NCI-H526 (cell line): ENCODE results near the gene C2orf74.
"Not testable (repeated sequence)": the region's sequence is repeated elsewhere in the genome, so short reads cannot be mapped to it uniquely, and the experiment has no call there.

ENCODE experiments used
- DNase-seq, 2 experiments: peaks; one replicate each; lab custom pipeline; 2025; lab: John Stamatoyannopoulos, UW

C2orf74 gene

DNA sequence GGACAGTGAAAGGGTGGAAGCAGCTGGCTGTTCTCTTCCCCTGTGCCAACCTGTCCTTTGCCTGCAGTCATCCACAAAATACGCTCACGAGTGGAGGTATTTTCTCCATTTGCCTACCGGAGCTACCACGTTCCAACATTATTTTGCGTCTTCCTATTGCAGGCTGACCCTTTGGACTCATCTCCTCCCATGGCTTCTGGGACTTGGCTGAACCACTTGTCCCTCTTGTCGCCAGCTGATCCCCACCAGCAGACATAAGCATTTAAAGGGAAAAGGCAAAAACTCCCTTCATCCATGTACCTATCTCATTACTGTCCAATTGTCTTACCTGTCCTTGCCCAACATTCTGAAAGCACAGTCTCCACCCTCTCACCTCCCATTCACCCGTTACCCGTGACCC, 13.0 kb downstream of the C2orf74 start:
- DNase-seq, result no peak

DNA sequence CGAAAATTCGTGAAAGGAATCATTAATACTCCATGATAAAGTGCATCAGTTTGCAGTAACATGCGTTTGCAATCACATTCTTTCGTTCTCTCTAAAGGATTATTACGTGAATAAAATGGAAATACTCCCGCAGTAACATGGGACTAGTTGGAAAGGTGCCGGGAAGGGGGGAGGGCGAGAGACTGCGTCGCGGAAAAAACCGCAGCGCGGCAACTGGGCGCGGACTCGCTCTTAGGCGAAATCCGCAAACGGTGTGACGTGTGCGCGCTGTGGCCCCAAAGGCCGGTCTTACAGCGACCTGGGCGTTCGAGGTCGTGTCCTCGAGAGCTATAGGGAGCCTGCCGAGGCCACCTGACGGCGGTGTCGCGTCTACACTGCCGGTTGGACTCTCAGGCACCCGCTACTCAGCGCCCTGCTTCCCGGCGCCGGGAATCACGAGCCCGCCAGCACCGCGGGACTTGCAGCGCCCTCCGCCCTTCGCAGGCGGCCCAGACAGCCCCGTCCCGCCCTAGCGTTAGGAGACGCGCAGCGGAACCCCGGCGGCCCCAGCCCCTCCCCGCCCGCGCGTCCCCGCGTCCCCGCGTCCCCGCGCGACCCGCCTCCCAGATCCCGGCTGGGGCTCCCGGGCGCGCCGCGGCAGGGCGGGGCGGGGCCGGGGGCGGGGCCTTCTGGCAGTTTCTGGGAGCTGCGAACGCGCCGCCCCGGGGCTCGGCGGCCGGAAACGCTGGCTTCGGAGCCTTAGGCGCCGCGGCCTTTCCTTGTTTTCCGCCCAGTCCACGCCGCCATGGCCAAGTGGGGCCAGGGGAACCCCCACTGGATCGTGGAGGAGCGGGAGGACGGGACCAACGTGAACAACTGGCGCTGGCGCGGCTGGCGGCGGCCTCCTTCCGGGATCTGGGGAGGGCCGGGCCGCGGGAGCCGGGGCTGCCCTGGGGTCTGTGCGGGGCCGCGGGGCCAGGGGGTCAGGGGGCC, 15.1 kb downstream of the C2orf74 start:
- DNase-seq, result peak; percentile 76 to 96

- no peak for DNase-seq
Observed at GRCh38 chr2:61177727-61178549, 15.9 kb downstream of the C2orf74 start.

DNA sequence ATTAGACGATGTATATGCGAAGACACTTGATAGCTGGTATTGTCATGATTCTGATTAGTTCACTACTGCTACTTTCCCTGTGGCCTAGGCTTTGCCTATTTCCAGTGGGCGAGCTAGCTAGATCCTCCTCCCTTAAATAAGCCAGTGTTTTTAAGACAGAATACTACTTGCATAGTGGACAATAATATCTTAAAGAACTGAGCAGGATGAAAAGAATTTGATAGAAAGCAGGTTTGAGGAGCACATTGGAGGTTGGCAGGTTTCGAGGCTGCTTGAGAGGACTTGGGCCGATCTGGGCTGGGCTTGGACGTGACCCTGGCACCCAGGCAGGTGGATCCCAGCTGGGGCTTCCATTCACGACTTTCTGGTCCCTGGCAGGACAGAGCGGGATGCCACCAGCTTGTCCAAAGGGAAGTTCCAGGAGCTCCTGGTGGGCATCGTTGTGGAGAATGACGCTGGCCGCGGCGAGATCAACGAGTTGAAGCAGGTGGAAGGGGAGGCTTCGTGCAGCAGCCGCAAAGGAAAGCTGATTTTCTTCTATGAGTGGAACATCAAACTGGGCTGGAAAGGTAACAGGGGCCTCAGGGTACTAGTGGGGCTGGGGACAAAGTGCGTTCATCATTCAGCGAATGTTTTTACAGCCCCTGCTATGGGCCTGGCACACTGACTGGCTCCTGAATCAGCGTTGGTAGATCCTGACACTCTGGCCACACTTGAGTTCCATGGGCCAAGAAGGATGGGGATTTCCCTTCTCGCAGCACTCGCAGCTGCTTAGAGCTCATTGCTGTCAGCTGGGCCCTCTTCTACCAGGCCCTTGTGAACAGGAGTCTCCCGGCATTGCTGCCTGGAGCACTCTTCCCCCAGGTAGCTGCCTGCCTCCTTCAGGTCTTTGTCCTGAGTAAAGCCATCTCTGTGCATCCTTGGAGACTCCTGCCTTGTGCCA, 16.9 kb downstream of the C2orf74 start:
- no peak for DNase-seq

DNA sequence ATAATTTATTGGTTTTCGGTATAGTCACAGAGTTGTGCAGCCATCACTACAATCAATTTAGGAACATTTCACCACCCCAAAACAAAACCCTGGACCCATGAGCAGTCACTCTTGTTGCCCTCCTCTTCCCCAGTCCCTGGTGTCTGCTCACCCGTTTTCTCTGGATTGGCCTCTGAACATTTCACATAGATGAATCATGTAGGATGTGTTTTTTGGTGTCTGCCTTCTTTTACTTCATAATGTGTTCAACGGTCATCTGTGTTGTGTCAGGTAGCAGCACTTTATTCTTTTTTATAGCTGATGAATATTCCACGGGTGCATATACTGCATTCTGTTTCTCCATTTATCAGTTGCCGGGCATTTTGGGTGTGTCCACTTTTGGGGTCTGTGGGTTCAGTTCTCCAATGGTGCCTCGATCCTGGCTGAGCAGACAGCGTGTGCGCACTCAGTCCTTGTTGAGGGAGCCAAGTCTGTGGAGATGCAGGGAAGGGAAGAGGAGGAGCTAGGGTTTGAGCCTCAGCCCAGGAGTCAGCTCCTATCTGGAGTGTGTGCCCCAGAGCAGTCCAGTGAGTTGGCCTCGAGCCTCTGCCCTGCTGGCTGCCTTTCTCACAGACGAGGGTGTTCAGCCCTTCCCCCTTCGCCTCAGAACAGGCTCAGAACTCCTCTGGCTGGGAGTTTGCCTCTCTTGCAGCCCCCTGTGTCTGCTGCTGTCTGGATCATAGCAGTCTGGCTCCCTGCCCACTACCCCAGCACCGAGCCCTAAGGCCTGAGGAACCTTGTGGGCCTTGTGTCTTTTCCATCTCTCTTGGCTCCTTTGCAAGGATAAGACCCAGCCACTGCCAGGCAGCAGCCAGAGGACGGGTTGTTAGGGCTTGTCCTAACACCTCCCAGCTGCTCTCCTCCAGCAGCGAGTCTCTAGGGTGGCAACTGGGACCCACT, 18.0 kb downstream of the C2orf74 start:
- no peak for DNase-seq

DNA sequence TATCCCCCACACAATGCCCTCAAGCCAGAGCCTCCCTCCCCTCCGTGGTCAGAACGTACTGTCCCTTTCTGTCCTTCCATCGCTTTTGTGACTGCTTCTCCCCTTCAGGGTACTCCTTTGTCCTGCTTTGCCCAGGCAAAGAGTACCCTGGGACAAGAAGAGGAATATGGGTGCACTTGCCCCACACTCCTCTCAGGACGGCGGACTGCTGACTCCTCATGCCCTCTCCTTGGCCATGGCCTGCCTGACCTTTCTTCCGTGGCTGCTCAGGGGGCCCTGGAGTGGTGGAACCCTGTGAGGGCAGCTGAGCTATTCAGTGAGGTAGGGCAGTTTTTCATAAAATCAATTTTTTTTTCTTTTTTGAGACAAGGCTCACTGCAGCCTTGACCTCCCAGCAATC, 18.7 kb downstream of the C2orf74 start:
- no peak for DNase-seq

- DNase-seq, result no peak
Observed at GRCh38 chr2:61181382-61182058, 19.5 kb downstream of the C2orf74 start.

DNA sequence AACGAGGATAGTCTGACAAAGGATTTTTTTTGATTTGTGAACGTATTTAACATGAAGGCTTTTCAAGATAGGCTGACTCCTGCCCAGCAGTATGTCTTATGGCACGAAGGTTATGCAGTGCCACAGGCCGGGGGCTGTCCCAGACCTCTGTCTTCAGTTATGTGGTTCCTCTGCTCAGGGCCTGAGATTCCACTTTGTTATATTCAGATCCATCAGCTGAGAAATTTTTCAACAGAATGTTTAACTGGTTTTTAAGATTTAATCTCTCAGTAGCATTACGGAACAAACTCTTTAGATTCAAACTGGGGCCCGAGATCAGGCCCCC, 20.0 kb downstream of the C2orf74 start:
- DNase-seq, result no peak

- no peak for DNase-seq
Observed at GRCh38 chr2:61183795-61184194, 21.8 kb downstream of the C2orf74 start.

DNA sequence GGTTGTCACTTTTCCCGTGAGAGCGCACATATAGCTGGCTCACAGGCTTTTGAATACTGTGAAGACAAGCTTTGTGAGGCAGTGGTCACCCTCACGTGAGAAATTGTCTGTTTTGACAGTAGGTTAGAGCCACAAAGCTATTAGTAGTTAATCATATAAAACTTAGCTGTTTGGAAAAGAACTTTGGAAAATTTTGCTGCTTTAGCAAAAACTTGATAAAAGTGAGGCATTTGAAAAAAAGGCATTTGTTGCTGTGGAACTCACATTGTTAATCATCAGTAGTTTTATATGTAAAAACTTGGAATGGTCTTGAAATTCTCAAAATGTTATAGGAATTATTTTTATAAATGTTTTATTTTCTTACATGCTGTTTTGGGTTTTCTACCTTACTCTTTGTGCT, 22.3 kb downstream of the C2orf74 start:
- no peak for DNase-seq

- no peak for DNase-seq
Observed at GRCh38 chr2:61185231-61185728, 23.3 kb downstream of the C2orf74 start.

DNA sequence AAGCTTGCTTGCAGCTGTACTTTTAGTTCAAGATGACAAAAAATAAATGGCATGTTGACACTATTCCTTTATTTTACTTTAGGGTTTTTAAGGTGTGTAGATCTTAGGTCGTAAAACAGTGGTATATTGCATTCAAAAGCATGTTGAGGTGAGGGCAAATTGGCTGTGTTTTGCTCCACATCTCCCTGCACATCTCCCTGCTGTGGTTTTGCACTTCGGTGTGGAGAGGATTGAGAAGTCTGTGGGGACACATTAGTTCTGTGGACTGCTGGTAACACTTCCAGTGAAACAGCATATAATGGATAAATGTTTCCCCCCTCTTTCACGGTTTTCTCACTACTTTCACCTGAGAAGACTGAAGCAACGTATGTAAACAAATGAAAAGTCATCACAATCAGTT, 25.1 kb downstream of the C2orf74 start:
- no peak for DNase-seq

DNA sequence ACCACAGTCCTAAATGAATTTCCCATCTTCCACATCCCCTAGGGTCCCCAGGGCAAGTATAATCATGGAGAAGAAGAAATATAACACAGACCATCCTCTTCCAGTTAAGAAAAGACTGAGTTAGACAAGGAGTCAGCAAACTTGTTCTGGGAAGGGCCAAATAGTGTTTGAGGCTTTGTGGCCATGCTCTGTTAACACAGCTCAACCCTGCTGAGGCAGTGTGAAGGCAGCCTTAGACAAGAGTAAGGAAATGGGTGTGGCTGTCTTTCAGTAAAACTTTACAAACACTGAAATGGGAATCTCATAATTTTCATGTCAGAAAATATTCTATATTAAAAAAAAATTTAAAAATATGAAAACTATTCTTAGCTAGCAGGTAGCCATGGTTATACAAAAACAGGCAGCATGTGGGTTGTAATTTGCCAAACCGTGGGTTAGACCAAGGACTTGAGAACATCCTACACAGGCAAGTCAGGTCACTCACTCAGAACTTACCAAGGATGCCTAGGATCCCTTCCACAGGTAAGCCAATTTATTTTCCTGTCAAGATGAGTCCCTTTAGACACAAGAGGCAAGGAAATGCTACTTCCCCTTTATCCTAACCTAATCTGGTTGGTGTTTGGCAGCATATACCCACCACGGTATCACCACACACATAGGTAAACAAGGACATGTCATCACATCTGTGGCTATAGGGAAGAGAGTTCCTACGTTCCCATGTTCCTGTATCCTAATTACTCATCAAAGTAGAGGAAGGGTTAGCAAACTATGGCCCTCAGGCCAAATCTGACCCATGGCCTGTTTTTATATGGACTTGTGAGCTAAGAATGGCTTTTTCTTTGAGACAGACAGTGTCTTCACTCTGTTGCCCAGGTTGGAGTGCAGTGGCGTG, 31.9 kb downstream of the C2orf74 start:
- no peak for DNase-seq

- DNase-seq, result not testable (repeated sequence)
Observed at GRCh38 chr2:61194646-61195045, 32.7 kb downstream of the C2orf74 start.

- no peak for DNase-seq
Observed at GRCh38 chr2:61196671-61197070, 34.7 kb downstream of the C2orf74 start.

- DNase-seq, result no peak
Observed at GRCh38 chr2:61205132-61205531, 43.1 kb downstream of the C2orf74 start.

- DNase-seq, result no peak
Observed at GRCh38 chr2:61210332-61210981, 48.5 kb downstream of the C2orf74 start.

GRCh38 chr2:61214171-61214570, 52.2 kb downstream of the C2orf74 start:
- DNase-seq, result no peak
